ENCODE results near the gene MTIF2.
A peak's percentile ranks its signal among the peaks of the same experiment; 100 is the strongest.
"Not testable (repeated sequence)": the region's sequence is repeated elsewhere in the genome, so short reads cannot be mapped to it uniquely, and the experiment has no call there.

The MTIF2 gene

DNA sequence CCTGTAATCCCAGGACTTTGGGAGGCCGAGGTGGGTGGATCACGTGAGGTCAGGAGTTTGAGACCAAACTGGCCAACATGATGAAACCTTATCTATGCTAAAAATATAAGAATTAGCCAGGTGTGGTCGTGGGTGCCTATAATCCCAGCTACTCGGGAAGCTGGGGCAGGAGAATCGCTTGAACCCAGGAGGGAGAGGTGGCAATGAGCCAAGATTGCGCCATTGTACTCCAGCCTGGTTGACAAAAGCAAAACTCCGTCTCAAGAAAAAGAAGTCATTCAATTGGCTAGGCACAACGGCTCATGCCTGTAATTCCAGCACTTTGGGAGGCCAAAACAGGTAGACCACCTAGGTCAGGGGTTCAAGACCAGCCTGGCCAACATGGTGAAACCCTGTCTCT lies 27.4 kb downstream of the MTIF2 start:
- not testable (repeated sequence) for DNase-seq (ENCODE audit: low read depth, low spot score)

DNA sequence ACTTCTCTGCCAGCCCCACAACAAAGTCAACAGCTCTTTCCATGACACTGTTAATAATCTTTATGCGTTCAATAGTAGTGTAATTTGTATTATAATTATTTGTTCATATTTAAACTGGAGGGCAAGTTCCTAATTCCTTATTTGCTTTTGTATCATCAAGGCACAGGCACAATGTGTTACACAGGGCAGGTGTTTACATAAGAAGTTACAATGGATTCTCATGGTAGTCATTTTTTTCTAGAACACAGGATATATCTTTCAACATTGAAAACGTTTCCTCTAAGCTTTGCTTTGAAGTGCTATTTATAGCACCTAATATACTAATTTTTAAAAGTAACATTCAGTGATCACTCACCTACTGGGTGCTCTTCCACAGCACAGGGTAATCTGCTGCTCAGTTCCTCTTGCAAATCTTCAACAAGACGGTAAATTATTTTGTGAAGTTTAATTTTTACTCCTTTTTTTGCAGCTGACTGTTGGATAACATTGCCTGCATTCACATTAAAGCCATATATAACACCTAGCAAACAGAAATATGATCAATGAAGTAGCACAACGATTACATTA lies 29.3 kb downstream of the MTIF2 start:
- DNase-seq (ENCODE audit: low read depth, low spot score) = no peak

DNA sequence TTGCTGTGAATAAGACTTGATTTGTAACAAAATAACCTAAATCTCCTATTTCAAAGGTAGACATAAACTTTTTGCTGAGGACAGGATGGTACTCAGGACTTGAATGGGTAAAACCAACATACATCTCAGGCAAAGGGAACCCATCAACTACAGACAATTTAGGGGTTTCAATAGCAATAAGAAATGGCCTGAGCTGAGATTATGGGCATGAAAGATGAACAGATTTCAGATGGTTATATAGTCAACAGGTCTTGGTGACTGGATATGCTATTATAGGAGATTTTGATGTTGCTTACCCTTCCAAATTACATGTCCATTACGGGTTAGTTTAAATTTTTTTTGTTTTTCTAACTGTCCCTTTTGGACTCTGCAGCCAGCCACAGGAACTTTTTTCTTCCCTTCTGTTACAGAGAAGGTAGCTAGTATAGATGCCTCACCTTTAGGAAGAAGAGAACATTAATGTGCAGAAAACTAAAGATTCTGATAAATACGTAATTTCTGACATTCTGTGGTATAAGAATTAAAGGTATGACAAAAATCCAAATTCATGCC lies 32.0 kb downstream of the MTIF2 start:
- DNase-seq (ENCODE audit: low read depth, low spot score) = no peak

DNA sequence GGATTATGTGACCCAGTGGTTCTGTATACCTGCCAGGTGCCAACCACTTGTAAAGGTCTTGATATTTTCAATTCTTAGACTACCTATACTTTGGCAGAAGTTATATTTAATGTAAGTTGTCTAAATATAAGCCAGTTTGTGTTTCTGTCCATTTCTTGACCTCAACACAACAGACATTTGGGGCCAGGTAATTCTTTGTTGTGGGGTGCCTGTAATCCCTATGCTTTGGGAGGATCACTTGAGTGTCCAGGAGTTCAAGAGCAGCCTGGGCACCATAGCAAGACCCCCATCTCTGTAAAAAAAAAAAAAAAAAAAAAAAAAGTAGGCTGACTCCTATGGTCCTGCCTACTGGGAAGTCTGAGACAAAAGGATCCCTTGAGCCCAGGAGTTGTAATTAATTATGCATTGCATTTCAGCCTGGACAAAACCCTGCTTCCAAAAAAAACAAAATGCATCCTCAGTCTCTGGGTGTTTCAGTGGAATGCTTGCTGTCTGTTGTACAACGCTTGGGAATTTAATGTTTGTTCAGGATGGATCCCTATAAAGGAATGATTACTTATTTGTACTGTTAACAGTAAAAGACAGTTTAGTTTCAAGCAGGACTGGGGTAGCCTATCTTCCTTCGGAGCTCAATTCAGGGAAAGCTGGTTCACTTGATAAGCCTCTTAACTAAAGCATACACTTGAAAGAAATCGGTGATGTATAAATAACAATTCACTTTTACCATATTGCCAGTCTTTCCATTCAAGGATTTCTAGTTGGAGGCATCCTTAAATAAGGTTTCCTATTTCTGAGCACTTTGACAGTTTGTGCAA lies 33.1 kb downstream of the MTIF2 start:
- DNase-seq (ENCODE audit: low read depth, low spot score) = no peak

DNA sequence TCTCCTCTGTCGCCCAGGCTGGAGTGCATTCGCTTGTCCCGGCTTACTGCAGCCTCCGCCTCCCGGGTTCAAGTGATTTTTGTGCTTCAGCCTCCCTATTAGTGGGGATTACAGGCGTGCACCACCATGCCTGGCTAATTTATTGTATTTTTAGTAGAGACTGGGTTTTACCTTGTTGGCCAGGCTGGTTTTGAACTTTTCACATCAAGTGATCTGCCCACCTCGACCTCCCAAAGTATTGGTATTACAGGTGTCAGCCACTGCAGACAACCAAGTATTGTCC lies 35.4 kb downstream of the MTIF2 start:
- DNase-seq (ENCODE audit: low read depth, low spot score) = no peak

DNA sequence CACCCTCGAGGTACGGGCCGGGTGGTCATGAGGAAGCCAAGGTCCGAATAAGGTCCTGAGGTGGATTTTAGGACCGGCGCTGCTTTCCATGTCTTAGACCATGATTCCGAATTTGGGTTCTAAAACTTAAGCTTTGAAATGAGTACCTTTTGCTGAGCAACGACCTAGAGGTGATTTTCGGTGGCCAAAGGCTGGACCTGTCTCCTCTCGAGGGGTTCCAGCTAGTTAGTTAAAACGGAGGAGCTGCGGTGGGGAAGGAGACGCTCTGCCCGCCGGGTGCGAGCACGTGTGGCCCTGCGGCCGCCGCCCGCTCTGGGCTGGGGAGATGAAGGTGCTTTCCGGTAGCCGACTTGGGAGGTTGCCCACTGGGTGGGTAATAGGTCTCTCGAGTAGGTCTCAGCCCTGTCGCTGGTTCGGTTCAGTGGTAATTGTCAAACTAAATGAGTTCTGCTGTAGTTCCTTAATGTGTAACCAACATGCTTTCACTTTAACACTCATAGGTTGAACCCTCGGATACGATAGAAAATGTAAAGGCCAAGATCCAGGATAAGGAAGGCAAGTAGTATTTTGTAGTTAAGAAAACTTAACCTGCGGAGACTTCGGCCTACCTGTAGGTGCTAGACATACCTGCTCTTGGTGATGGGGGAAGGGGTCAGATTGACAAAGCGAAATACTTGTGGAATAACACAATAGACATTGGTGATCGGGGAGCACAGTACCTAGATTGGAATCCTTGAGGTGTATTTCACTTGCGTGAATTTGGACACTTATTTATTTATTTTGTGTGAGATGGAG lies 36.0 kb downstream of the MTIF2 start:
- DNase-seq (ENCODE audit: low read depth, low spot score) = peak; percentile 18

DNA sequence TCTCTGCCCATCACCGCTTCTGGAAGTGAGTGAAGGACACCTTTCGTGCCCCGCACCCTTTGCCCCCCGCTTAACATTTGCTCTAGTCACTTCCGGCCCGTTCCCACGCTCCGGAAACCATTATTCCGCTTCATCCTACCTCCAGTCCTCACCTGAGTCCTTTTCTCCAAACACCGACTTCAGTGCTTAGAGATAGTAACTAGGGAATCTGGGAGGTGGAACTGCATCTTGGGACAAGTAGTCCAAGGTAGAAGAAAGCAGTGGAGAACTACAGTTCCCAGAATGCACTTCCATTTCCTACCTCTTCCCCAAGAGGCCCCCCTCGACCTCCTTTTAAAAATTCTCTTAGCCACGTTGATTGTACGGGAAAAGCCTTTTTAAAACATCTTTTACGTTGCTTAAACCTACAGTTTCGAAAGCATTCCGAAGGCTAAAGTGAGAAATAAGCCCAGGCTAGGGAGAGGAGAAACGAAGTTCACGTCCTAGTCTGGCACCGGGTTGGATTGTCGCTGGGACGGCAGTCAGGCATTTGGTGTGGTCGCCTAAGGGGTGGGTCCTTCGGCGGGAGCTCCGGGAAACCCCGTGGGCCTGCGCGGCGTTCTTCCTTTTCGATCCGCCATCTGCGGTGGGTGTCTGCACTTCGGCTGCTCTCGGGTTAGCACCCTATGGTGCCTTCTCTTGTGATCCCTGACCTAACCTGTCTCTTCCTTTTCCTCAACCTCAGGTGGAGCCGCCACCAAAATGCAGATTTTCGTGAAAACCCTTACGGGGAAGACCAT lies 36.8 kb downstream of the MTIF2 start, which contains the start of the genes CLHC1 and RPS27A:
Gene CLHC1 (minus strand): TSS at position 210 of the 779 bp plus-strand sequence. CDS start 9,882 bp downstream, outside the sequence.
Gene RPS27A (plus strand): TSS at position 605 of the 779 bp plus-strand sequence. CDS start 137 bp downstream, at position 742.
- peak; percentile 83 for DNase-seq (ENCODE audit: low read depth, low spot score)

DNA sequence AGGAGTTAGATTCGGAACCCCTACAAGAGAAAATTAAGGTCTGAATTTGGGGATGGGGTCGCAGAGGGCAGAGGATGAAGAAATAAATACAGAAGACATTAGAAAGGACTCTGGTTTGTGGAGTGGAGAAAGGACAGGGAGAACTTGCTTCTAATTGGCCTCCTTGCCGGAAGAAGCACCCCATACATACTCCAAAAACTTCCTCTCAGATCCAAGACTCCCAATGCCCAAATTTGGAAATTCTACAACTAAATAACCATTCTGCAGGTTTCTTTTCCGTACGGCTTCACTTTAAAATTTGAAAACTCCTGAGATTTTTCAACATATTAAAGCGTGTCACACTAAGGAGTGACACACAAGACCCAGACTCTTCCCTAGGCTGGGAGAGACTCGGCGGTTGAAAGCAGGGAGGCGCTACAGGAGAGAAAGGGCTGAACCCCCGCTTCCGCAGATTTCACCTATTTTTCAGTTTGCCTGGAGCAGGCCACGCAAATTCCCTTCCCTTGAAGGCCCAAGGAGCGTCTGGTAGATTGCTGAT lies 37.4 kb downstream of the MTIF2 start:
- no peak for DNase-seq (ENCODE audit: low read depth, low spot score)

DNA sequence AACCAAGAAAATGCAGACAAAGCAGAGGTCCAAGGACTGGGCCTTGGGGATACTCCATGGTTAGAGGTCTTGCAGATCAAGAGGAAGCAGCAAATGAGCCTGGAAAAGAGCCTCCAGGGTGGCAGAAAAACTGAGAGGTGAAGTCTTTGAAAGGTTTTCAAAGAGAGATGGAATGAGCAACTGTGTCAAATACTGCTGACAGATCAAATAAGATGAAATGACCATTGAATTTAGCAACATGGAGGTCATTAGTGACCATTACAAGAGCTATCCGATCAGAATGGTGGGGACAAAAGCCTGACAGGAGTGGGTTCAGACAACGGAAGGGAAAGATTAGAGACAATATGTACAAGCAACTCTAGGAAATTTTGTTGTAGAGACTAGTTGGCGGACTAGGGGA lies 38.5 kb downstream of the MTIF2 start:
- no peak for DNase-seq (ENCODE audit: low read depth, low spot score)

DNA sequence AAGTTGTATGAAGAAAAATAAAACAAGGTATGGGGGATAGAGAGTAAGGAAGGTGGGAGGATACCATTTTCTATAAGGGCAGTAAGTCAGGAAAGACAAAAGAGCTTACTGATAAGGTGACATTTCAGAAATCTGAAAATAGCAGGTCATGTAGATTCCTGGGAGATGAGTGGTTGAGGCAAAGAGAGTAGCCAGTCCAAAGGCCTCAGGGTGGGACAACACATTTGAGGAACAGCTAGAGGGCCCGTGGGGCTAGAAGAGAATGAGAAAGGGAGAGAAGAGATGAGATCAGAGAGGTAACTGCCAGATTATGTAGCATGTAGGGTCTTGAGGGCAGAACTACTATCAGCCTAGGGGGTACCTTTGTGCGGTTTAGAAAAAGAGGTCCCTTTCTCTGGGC lies 39.8 kb downstream of the MTIF2 start:
- DNase-seq (ENCODE audit: low read depth, low spot score) = no peak

DNA sequence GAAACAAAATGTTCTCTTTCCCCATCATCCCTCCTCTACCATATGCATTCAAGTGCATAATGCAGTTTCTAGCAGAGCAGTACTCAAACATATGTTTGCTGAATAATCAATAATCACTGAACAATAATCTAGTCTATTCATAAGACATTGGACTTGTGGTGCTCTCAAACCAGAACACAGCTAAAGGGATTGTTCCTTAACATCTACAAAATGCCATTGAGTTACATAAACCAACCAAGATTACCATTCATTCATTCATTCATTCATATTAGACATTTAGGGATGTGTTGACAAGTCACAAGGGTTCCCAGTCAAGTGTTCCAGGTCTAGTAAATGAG lies 40.8 kb downstream of the MTIF2 start:
- DNase-seq (ENCODE audit: low read depth, low spot score) = no peak

DNA sequence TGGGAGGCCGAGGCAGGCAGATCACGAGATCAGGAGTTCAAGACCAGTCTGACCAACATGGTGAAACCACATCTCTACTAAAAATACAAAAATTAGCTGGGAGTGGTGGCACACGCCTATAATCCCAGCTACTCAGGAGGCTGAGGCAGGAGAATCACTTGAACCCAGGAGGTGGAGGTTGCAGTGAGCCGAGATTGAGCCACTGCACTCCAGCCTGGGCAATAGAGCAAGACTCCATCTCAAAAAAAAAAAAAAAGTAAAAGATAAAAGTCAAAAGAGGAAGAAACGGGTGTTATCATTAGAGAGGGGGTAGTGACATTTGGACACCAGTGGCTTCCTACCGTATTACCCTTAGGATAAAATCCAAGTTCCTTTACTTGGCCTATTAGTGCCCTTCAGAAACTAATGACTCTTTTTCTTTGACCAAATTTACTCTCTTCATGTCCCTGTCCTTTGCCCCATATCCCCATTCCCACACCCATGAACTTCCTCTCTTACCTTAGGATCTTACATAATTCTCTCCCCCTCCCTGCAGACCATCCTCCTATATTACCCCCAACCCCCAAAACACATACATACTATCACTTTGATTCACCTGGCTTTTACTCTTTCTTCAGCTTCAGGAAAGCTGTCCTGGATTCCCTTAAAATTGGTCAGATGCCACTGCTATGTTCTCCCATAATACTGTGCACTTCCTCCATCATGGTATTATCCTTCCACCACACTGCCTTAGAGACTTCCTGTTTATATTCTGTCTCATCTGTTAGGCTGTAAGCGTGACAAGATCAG lies 41.4 kb downstream of the MTIF2 start:
- not testable (repeated sequence) for DNase-seq (ENCODE audit: low read depth, low spot score)

DNA sequence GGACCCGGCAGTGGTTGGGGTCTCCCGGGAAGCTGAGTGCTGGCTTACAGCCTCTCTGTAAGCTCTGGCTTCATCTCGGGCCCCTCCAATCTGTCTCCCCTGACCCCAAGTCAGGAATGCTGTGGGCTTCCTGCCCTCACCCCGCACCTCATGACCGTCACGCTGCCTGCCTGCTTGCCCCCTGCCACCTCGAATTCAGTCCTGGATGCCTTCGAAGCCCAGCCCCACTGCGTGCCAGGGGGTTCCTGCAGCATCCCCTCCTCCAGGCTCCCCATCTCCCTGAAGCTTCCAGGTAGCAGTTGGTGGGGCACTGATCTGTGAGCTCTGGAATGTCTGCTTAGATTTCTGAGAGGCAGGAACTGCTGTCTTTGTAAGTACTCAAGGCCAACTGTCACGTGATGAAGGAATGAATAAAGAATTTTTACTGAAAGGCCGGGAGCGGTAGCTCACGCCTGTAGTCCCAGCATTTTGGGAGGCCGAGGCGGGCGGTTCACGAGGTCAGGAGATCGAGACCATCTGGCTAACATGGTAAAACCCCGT lies 43.5 kb downstream of the MTIF2 start:
- no peak for DNase-seq (ENCODE audit: low read depth, low spot score)

DNA sequence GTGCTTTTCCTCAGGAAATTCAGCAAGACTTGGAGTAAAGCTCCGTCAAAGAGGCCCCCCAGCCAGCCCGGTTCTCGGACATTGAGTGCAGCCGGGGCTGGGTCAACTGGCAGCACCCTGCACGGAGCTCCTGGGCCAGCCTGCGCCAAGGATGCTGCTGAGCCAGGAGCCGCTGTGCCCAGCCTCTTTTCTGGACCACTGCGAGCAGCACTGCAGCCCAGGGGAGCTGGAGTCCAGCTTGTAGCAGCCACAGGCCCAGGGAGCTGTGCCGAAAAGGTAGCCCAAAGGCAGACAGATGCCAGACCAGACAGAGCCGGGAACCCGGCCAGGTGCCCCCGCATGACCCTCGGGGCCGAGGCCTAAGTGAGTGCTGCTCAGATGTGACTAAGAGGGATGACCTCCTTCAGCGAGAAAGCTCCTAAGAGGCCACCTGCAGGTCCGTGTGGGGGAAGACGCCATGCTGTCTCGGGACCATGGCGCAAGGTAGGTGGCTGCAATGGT lies 44.2 kb downstream of the MTIF2 start:
- DNase-seq (ENCODE audit: low read depth, low spot score) = no peak

DNA sequence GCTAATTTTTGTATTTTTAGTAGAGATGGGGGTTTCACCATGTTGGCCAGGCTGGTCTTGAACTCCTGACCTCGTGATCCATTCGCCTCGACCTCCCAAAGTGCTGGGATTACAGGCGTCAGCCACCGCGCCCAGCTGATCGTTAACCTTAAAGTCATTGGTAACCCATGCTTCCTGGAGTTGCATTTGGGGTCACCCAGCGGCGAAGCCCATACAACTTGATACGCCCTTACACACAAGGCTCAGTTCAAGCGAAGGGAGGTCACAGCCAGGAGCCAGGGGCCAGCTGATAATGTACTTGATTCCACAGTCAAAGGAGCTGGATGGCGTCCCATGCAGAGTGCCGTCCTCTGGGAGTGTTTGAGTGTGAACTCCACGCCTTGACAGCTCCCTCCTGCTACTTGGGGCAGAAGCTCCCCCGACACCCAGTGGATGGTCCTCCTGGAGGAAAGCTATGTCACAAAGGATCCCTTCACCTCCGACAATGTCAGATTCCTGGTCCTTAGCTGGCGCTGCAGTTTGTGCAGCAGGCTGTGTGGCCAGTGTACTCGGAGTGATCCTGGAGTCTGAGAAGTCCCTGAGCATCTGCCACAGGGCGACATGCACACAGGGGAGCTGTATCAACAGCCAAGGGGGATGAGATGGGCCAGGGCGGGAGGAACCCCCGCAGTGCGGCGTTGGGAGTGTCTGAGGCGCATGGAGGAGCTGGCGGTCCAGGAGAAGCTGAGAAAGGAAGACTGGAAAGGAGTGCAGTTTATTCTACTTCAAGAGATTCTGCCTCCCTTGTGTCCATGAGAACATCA lies 44.9 kb downstream of the MTIF2 start:
- DNase-seq (ENCODE audit: low read depth, low spot score) = no peak

DNA sequence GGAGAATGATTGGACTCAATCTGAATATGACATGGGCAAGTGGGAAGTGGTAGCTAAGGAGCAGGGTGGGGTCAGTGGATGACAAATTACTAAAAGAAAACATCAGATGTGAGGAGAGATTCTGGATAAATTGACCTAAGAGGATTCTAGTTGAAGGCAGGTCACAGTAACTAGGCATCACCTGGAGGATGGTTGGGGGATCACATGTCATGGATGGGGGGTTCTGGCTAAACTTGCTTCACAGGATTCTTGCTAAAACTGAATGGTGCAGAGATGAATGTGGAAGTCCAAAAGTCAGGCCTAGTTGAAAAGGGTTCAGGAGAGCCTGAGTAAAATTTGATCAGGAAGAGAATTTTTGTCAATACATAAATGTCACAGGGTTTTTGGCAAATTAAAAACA lies 55.2 kb downstream of the MTIF2 start:
- no peak for DNase-seq (ENCODE audit: low read depth, low spot score)

DNA sequence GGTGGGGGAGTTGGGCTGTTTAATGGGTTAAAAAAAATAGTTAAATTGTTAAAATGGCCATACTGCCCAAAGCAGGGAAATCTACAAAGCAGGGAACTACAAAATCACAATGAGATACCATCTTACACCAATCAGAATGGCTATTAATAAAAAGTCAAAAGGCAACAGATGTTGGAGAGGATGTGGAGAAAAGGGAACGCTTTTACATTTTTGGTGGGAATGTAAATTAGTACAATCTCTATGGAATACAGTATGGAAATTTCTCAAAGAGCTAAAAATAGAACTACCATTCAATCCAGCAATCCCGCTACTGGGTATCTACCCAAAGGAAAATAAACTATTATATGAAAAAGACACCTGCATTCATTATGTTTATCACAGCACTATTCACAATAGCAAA lies 64.1 kb downstream of the MTIF2 start:
- no peak for DNase-seq (ENCODE audit: low read depth, low spot score)

DNA sequence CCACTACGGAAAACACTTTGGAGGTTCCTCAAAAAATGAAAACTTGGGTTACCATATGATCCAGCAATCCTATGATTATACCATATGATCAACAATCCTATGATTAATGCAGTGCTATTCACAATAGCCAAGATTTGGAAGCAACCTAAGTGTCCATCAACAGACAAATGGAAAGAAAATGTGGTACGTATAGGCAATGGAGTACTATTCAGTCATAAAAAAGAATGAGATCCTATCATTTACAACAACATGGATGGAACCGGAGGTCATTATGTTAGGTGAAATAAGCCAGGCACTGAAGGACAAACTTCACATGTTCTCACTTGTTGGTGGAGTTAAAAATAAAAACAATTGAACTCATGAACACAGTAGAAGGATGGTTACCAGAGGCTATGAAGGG lies 64.5 kb downstream of the MTIF2 start:
- no peak for DNase-seq (ENCODE audit: low read depth, low spot score)

DNA sequence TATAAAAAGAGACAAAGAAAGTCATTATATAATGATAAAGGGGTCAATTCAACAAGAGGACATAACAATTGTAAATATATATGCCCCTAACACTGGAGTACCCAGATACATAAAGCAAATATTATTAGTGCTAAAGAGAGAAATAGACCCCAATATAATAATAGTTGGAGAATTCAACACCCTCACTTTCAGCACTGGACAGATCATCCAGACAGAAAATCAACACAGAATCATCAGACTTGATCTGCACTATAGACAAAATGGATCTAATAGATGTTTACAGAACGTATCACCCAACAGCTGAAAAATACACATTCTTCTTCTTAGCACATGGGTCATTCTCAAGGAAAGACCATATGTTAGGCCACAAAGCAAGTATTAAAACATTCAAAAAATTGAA lies 68.6 kb downstream of the MTIF2 start:
- no peak for DNase-seq (ENCODE audit: low read depth, low spot score)
